ENCODE results near the gene MCCC2. TPM values are rescaled to one million over a fixed set of nuclear protein-coding genes. Genes with fewer than 3 reads are reported as not detected.
"Not testable (repeated sequence)": the region's sequence is repeated elsewhere in the genome, so short reads cannot be mapped to it uniquely, and the experiment has no call there.

Gene MCCC2
- total and polyA plus RNA-seq, 2 experiments from 2014 or later = 11.6 to 18.5 TPM

- no peak overlapping the region for H3K4me3 ChIP-seq
- 79 to 86% methylated on average over 2 of the region's 2 CpGs for WGBS, 2 experiments (ENCODE audit: low coverage in 1 of 2, low lambda C conversion rate in 2 of 2, missing lambda C conversion rate in 2 of 2)
- H3K4me2 ChIP-seq (ENCODE audit: unreplicated experiment) = no peak overlapping the region
- H3K27me3 ChIP-seq (replicated peaks; ENCODE audit: insufficient read depth) = no peaks in the 10 kb centered on the region
- no peaks in the 10 kb centered on the region for H3K9me2 ChIP-seq (ENCODE audit: insufficient read depth)
- no peak overlapping the region for H2AFZ ChIP-seq
- no peak for DNase-seq
- no peak overlapping the region for H3K9ac ChIP-seq
- H3K79me2 ChIP-seq (ENCODE audit: insufficient read depth) = no peaks in the 10 kb centered on the region
- no peaks in the 10 kb centered on the region for H4K20me1 ChIP-seq (ENCODE audit: insufficient read depth)
- no peak overlapping the region for H3K27ac ChIP-seq
- in situ Hi-C loops (cut with MboI) = no loop called here
- H3K4me1 ChIP-seq (ENCODE audit: insufficient read depth) = no peaks in the 10 kb centered on the region
- H3F3A ChIP-seq (ENCODE audit: insufficient read depth) = no peaks in the 10 kb centered on the region
- H3K36me3 ChIP-seq (ENCODE audit: low read depth) = 0 out of 2 replicates have a peak, but pooled peaks cover 8% of the 10 kb centered on the region
- TF ChIP-seq EZH2phosphoT487 (IDR thresholded peaks at IDR 0.05; ENCODE audit: insufficient read depth, low read depth) (no peak), EZH2 (IDR thresholded peaks at IDR 0.05; ENCODE audit: insufficient read depth, poor library complexity, severe bottlenecking) (no peak)
- H3K9me3 ChIP-seq (ENCODE audit: low read depth) = no peaks in the 10 kb centered on the region
Measured at GRCh38 chr5:71633255-71634155, 46.4 kb downstream of the MCCC2 start.

DNA sequence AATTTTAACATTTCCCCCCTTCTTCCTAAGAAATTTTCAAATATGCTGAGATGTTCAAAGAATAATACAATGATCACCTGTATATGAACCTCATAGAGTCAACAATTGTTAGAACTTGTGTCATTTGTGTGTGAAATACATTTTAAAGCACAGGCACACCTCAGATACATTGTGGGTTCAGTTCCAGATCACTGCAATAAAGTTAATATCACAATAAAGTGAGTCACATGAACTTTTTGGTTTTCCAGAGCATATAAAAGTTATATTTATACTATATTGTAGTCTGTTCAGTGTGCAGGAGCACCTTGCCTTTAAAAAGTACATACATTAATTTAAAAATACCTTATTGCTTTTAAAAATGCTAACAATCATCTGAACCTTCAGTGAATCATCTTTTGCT, 50.0 kb downstream of the MCCC2 start:
- Histone ChIP-seq H3K36me3 (ENCODE audit: low read depth) (0 out of 2 replicates have a peak, but pooled peaks cover 21% of the 10 kb centered on the region), H3F3A (ENCODE audit: insufficient read depth) (no peaks in the 10 kb centered on the region), H3K9ac (no peak overlapping the region), H3K27me3 (replicated peaks; ENCODE audit: insufficient read depth) (no peaks in the 10 kb centered on the region), H3K79me2 (ENCODE audit: insufficient read depth) (no peaks in the 10 kb centered on the region), H3K4me3 (no peak overlapping the region), H3K9me3 (ENCODE audit: low read depth) (no peaks in the 10 kb centered on the region), H3K9me2 (ENCODE audit: insufficient read depth) (no peaks in the 10 kb centered on the region), H4K20me1 (ENCODE audit: insufficient read depth) (no peaks in the 10 kb centered on the region), H3K4me2 (ENCODE audit: unreplicated experiment) (no peak overlapping the region), H3K4me1 (ENCODE audit: insufficient read depth) (no peaks in the 10 kb centered on the region), H3K27ac (no peak overlapping the region), H2AFZ (no peak overlapping the region)
- TF ChIP-seq EZH2phosphoT487 (IDR thresholded peaks at IDR 0.05; ENCODE audit: insufficient read depth, low read depth) (no peak), EZH2 (IDR thresholded peaks at IDR 0.05; ENCODE audit: insufficient read depth, poor library complexity, severe bottlenecking) (no peak)
- in situ Hi-C loops (cut with MboI) = no loop called here
- DNase-seq = no peak

DNA sequence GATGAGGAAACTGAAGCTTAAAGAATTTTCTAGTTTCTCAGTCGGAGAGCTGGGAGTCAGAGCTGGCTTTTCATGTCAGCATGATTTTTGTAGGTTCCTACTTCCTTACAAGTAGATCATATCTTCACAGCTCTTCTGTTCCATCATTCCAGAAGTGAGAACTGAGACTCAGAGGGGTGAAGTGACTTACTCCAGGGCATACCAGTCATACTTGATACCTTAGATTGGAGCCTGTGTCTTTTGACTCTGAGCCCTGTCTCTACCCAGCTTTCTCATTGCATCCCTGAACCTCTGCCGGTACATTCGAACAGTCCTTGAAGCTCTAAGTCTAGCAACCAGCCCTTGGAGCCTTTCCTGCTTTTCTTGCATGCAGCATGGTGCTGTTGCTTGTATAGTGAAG, 53.3 kb downstream of the MCCC2 start:
- Histone ChIP-seq H3K27ac (no peak overlapping the region), H3K27me3 (replicated peaks; ENCODE audit: insufficient read depth) (no peaks in the 10 kb centered on the region), H3K9me2 (ENCODE audit: insufficient read depth) (no peaks in the 10 kb centered on the region), H2AFZ (no peak overlapping the region), H3K79me2 (ENCODE audit: insufficient read depth) (no peaks in the 10 kb centered on the region), H3K9ac (no peak overlapping the region), H3K36me3 (ENCODE audit: low read depth) (0 out of 2 replicates have a peak, but pooled peaks cover 19% of the 10 kb centered on the region), H3F3A (ENCODE audit: insufficient read depth) (no peaks in the 10 kb centered on the region), H3K4me1 (ENCODE audit: insufficient read depth) (no peaks in the 10 kb centered on the region), H4K20me1 (ENCODE audit: insufficient read depth) (no peaks in the 10 kb centered on the region), H3K4me2 (ENCODE audit: unreplicated experiment) (no peak overlapping the region), H3K9me3 (ENCODE audit: low read depth) (no peaks in the 10 kb centered on the region), H3K4me3 (no peak overlapping the region)
- 90 to 99% methylated on average over 3 of the region's 3 CpGs for WGBS, 2 experiments (ENCODE audit: low coverage in 1 of 2, low lambda C conversion rate in 2 of 2, missing lambda C conversion rate in 2 of 2)
- in situ Hi-C loops (cut with MboI) = no loop called here
- TF ChIP-seq EZH2phosphoT487 (IDR thresholded peaks at IDR 0.05; ENCODE audit: insufficient read depth, low read depth) = no peak
- no peak for DNase-seq

GRCh38 chr5:71645030-71645429, 57.9 kb downstream of the MCCC2 start:
- H2AFZ ChIP-seq = no peak overlapping the region
- no peak overlapping the region for H3K9ac ChIP-seq
- H3K4me3 ChIP-seq = no peak overlapping the region
- no peaks in the 10 kb centered on the region for H3K27me3 ChIP-seq (replicated peaks; ENCODE audit: insufficient read depth)
- no peaks in the 10 kb centered on the region for H3K9me3 ChIP-seq (ENCODE audit: low read depth)
- no peak for DNase-seq
- no peak overlapping the region for H3K27ac ChIP-seq
- H3F3A ChIP-seq (ENCODE audit: insufficient read depth) = no peaks in the 10 kb centered on the region
- 83 to 91% methylated on average over 3 of the region's 3 CpGs for WGBS, 2 experiments (ENCODE audit: low coverage in 1 of 2, low lambda C conversion rate in 2 of 2, missing lambda C conversion rate in 2 of 2)
- no peaks in the 10 kb centered on the region for H3K79me2 ChIP-seq (ENCODE audit: insufficient read depth)
- H4K20me1 ChIP-seq (ENCODE audit: insufficient read depth) = no peaks in the 10 kb centered on the region
- no peak overlapping the region for H3K4me2 ChIP-seq (ENCODE audit: unreplicated experiment)
- no peaks in the 10 kb centered on the region for H3K9me2 ChIP-seq (ENCODE audit: insufficient read depth)
- H3K36me3 ChIP-seq (ENCODE audit: low read depth) = peaks cover 13% of the 10 kb centered on the region; the same call in 1 of the 2 replicates
- in situ Hi-C loops (cut with MboI) = no loop called here
- H3K4me1 ChIP-seq (ENCODE audit: insufficient read depth) = no peaks in the 10 kb centered on the region
- TF ChIP-seq EZH2 (IDR thresholded peaks at IDR 0.05; ENCODE audit: insufficient read depth, poor library complexity, severe bottlenecking) (no peak), EZH2phosphoT487 (IDR thresholded peaks at IDR 0.05; ENCODE audit: insufficient read depth, low read depth) (no peak)

DNA sequence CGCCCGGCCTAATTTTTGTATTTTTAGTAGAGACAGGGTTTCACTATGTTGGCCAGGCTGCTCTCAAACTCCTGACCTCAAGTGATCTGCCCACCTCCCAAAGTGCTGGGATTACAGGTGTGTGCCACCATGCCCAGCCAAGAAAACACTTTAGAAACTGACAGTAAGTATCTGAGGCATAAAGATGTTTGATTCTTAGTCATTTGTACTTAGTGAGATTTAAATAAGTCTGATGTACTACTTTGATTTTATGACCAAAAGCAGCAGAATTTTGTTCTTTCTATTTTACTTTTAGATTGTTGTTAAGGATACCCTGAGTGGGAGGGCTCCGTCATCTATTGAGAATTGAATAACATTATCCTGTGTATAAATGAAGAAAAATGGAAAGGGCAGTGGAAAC, 63.8 kb downstream of the MCCC2 start:
- H3K9ac ChIP-seq; H3K79me2 ChIP-seq (ENCODE audit: insufficient read depth); H2AFZ ChIP-seq; H3K27ac ChIP-seq; H3K4me2 ChIP-seq (ENCODE audit: unreplicated experiment); DNase-seq; H4K20me1 ChIP-seq (ENCODE audit: insufficient read depth); in situ Hi-C loops (cut with MboI); H3K27me3 ChIP-seq (replicated peaks; ENCODE audit: insufficient read depth); H3K4me3 ChIP-seq; H3K9me2 ChIP-seq (ENCODE audit: insufficient read depth); H3K9me3 ChIP-seq (ENCODE audit: low read depth); H3K36me3 ChIP-seq (ENCODE audit: low read depth); H3K4me1 ChIP-seq (ENCODE audit: insufficient read depth); H3F3A ChIP-seq (ENCODE audit: insufficient read depth): not testable (repeated sequence)
- 98 to 100% methylated on average over 3 of the region's 3 CpGs for WGBS, 2 experiments (ENCODE audit: low coverage in 1 of 2, low lambda C conversion rate in 2 of 2, missing lambda C conversion rate in 2 of 2)

Data from GM23248 (cell line).